A673 (cell line): ENCODE measurements around the gene AKT3.

Experiments used
- CTCF ChIP-seq: fragments of 300-800, 200-600 bp; sonication (generic); conservative IDR thresholded peaks from 2 replicates; pipeline ENCODE4 v1.5.1; 2017; ENCODE audit warnings: low read depth, mild to moderate bottlenecking, antibody characterized with exemption, low read length, moderate library complexity, mixed read lengths
- EZH2 ChIP-seq: fragments of 200-600 bp; sonication (generic); IDR thresholded peaks from 2 replicates; pipeline ENCODE4 v1.6.1; 2017; ENCODE audit warnings: borderline replicate concordance, low read depth, mild to moderate bottlenecking, mixed read lengths, antibody characterized with exemption, low read length; ENCODE audit not compliant: poor library complexity, severe bottlenecking

- TF ChIP-seq CTCF (no peak), EZH2 (no peak)
These were observed 54.0 kb downstream of the AKT3 start for GRCh38 chr1:243796016-243796415.
